WERI-Rb-1 (cell line): Measurements from ENCODE around the gene SET.
A peak's percentile ranks its signal among the peaks of the same experiment; 100 is the strongest.

ENCODE experiments used
- DNase-seq: peaks from one replicate; pipeline ENCODE4 v3.0.0-alpha.2; 2020
- H3K27ac ChIP-seq: fragments of 250-450 bp; sonication (Bioruptor Pico); 2 replicates; pipeline ENCODE4 v1.5.1; 2020; ENCODE audit warnings: mild to moderate bottlenecking, moderate library complexity
- H3K27me3 ChIP-seq: fragments of 250-450 bp; sonication (Bioruptor Pico); 2 replicates; pipeline ENCODE4 v1.5.1; 2021; ENCODE audit warnings: mild to moderate bottlenecking, low read depth, moderate library complexity; ENCODE audit not compliant: insufficient read depth, severe bottlenecking
- H3K36me3 ChIP-seq: fragments of 250-450 bp; sonication (Bioruptor Pico); 2 replicates; pipeline ENCODE4 v1.5.1; 2020; ENCODE audit warnings: mild to moderate bottlenecking, moderate library complexity
- H3K4me3 ChIP-seq: 2 replicates; pipeline ENCODE4 v1.5.1; 2011; ENCODE audit warnings: low read depth, mild to moderate bottlenecking, control low read depth, low read length
- H3K9me3 ChIP-seq: fragments of 250-450 bp; sonication (Bioruptor Pico); 2 replicates; pipeline ENCODE4 v1.5.1; 2021; ENCODE audit warnings: mild to moderate bottlenecking, moderate library complexity; ENCODE audit not compliant: severe bottlenecking
- TF ChIP-seq, protein P1 (sequence below): IDR thresholded peaks from 2 replicates; pipeline ENCODE4 v1.5.1; 2011; ENCODE audit warnings: low read depth, mild to moderate bottlenecking, control low read depth, inconsistent platforms, low read length

The SET gene

DNA sequence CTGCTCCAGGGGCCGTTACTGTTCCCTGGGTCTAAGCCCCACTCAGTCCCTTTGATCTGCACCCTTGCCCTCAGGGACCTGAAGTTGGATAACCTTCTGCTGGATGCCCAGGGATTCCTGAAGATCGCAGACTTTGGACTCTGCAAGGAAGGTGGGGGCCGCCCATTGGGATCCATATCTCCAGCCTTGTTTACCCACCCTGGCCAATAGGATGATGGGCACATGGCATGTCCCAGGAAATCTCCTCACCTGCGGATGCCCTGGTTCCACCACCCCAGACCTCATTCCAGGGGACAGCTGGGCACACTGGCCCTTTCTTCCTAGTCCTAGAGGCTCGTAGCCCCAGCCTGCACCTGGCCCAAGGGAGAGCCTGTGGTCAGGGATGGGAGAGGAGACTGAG lies 29.5 kb downstream of the SET start:
- Histone ChIP-seq H3K9me3 (no peaks in the 10 kb centered on the region), H3K4me3 (no peak overlapping the region), H3K27me3 (no peaks in the 10 kb centered on the region), H3K36me3 (peaks cover 73% of the 10 kb centered on the region), H3K27ac (no peak overlapping the region)
- TF ChIP-seq, protein P1, sequence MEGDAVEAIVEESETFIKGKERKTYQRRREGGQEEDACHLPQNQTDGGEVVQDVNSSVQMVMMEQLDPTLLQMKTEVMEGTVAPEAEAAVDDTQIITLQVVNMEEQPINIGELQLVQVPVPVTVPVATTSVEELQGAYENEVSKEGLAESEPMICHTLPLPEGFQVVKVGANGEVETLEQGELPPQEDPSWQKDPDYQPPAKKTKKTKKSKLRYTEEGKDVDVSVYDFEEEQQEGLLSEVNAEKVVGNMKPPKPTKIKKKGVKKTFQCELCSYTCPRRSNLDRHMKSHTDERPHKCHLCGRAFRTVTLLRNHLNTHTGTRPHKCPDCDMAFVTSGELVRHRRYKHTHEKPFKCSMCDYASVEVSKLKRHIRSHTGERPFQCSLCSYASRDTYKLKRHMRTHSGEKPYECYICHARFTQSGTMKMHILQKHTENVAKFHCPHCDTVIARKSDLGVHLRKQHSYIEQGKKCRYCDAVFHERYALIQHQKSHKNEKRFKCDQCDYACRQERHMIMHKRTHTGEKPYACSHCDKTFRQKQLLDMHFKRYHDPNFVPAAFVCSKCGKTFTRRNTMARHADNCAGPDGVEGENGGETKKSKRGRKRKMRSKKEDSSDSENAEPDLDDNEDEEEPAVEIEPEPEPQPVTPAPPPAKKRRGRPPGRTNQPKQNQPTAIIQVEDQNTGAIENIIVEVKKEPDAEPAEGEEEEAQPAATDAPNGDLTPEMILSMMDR: no peak
- DNase-seq: no peak

DNA sequence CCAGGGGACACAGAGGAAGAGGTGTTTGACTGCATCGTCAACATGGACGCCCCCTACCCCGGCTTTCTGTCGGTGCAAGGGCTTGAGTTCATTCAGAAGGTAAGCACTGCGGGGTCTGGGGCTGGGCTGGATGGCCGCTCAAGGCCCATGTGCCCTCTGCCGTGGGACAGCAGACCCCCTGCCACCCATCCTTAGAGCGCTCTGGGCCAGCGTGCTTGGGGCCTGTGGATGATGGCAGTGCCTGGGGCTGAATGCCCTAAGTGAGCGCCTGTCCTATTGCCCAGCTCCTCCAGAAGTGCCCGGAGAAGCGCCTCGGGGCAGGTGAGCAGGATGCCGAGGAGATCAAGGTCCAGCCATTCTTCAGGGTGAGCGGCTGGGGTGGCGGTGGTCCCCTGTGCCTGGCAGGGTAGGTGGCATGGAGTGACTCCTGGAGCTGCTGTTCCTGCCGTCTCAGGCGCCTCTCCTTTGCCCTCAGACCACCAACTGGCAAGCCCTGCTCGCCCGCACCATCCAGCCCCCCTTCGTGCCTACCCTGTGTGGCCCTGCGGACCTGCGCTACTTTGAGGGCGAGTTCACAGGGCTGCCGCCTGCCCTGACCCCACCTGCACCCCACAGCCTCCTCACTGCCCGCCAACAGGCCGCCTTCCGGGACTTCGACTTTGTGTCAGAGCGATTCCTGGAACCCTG lies 31.0 kb downstream of the SET start:
- Histone ChIP-seq H3K36me3 (peaks cover 58% of the 10 kb centered on the region), H3K27ac (no peak overlapping the region), H3K4me3 (no peak overlapping the region), H3K27me3 (no peaks in the 10 kb centered on the region), H3K9me3 (no peaks in the 10 kb centered on the region)
- no peak for DNase-seq
- TF ChIP-seq, protein P1: 0 out of 2 replicates have a peak, but pooled peaks have one; percentile 13

DNA sequence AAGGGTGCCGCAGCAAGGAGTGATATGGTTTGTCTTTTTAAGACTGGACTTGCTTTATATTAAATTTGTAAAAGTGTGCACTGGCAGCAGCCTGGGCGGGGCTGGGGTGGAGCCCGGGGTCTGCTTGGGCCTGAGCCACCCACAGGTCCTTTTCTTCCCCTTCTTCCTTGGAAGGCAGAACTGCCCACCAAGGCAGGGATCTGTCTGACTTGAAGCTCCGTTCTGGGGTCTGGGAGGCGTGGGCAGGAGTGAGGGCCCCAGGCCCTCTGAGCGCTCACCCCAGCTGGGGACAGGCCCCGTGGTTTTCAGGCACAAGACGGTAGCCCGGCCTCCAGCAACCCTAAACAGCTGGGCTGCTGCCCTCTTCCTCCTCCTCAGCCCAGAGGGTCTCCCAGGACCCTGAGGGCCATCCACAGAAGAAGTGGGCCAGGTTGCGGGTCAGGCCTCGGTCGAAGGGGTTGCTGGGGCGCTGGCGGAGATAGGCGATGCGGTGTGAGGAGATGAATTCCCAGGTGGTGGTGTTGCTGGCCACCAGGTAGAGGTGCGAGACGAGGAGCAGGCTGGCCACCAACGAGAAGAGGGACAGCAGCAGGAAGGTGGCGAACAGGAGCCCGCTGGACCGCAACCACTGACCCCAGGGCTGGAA lies 31.9 kb downstream of the SET start:
- Histone ChIP-seq H3K9me3 (no peaks in the 10 kb centered on the region), H3K27ac (no peak overlapping the region), H3K4me3 (no peak overlapping the region), H3K27me3 (no peaks in the 10 kb centered on the region), H3K36me3 (peaks cover 58% of the 10 kb centered on the region)
- TF ChIP-seq, protein P1: no peak
- DNase-seq: no peak

DNA sequence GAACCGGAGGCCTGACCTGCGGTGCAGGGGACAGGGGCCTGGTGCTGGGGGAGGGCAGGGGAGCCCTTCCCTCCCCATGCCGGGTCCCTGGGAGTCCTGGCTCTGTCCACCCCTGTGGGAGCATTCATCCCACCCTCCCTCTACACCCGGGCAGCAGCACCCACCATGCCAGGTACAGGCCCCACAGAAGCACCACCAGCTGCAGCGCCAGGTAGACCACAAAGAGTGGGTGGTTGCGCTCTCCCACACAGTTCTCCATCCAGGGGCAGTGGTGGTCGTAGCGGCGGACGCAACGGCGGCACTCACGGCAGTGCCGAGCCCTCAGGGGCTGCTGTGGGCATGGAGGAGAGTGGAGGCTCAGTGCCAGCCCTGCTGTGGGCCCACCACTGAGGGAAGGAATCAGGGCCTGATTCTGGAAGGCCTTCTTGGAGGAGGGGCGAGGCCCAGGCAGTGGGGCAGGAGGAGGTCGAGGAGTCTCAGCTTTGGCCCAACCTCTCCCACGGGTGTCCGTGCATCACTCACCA lies 32.5 kb downstream of the SET start:
- TF ChIP-seq, protein P1: no peak
- peaks cover 52% of the 10 kb centered on the region for H3K36me3 ChIP-seq

DNA sequence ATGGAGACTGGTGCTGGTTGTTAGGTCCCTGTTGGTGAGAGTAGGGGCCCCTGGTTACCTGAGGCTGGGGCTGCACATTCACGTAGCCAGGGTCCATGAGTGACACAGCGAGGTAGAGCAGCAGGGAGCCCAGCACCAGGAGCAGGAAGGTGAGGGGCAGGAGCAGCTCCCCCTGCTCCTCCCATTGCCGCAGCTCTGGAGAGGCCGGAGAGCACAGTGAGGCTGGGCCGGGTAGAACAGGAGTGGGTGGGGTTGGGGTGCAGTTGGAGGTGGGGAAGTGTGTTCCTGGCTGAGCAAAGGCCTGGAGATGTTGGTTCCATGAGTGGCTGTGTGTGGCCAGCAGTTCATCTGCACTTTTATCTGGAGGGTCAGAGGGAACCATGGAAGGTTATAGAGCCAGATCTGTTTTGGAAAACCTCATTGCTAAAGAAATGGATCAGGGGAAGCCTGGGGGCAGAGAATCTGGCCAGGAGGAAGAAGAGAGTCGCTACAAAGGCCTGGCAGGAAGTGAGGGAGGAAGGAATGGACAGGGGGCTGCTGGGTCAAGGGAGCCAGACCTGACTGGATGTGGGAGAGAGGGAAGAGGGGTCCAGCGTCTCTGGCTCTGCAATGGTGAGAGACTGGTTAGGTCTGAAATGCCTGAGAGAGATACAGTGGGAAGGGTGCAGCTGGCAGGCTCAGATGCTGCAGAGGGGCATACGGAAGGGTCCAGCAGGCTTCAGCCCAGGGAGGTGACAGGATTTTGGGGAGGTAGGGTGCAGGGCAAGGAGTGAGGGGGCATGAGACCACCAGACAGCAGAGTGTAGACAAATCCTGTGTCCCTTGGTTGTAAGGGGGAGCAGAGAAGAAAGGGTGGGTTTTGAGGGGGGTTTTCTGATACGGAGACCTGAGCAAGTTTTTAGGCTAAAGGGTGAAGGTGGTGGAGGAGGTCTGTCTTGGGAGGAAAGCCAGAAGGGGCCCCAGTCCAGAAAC lies 33.6 kb downstream of the SET start:
- Histone ChIP-seq H3K27me3 (no peaks in the 10 kb centered on the region), H3K9me3 (no peaks in the 10 kb centered on the region), H3K27ac (peak overlapping the region; percentile 90), H3K36me3 (peaks cover 42% of the 10 kb centered on the region), H3K4me3 (no peak overlapping the region; the same call in 1 of the 2 replicates)
- TF ChIP-seq, protein P1: no peak
- no peak for DNase-seq

More for the DNA sequence above, 32.5 kb downstream of the SET start:
- Histone ChIP-seq H3K27ac (no peak overlapping the region), H3K4me3 (no peak overlapping the region), H3K27me3 (no peaks in the 10 kb centered on the region), H3K9me3 (no peaks in the 10 kb centered on the region)
- DNase-seq: no peak
